ENCODE measurements around the gene ACTG1. TPM values are rescaled to one million over a fixed set of nuclear protein-coding genes. Genes with fewer than 3 reads are reported as not detected.

Gene ACTG1
- total and polyA plus RNA-seq, 2 of the 13 experiments (the other 11 are each of a cell fraction or from before 2014, with no cell fraction given) = 973 to 1,138 TPM

- no peak for TF ChIP-seq AGO1 (IDR thresholded peaks at IDR 0.05; ENCODE audit: low read depth, low read length, poor library complexity, severe bottlenecking)
- TF ChIP-seq NFKB2 (CRISPR knock-in tag; IDR thresholded peaks at IDR 0.05; ENCODE audit: borderline replicate concordance) = no peak
- TF ChIP-seq POLR2A (IDR thresholded peaks at IDR 0.05; ENCODE audit: insufficient read depth in 1 of 2, low read depth in 2 of 2, low read length in 2 of 2) = no peak
- no peak for TF ChIP-seq MXD3 (CRISPR knock-in tag; IDR thresholded peaks at IDR 0.05)
- no peak for TF ChIP-seq ZMYM2 (CRISPR knock-in tag; IDR thresholded peaks at IDR 0.05)
- TF ChIP-seq PBX3 (CRISPR knock-in tag; IDR thresholded peaks at IDR 0.05; ENCODE audit: borderline replicate concordance) = no peak
- no peak for TF ChIP-seq TEAD2 (CRISPR knock-in tag; IDR thresholded peaks at IDR 0.05)
- TF ChIP-seq FOXA3 (CRISPR knock-in tag; IDR thresholded peaks at IDR 0.05) = no peak
- peak; percentile 99 for TF ChIP-seq HNRNPK (IDR thresholded peaks at IDR 0.05; ENCODE audit: low read depth, low read length, poor library complexity, severe bottlenecking)
- no peak for TF ChIP-seq CSRNP2 (CRISPR knock-in tag; conservative IDR thresholded peaks at IDR 0.05; ENCODE audit: low read depth)
- no peak for TF ChIP-seq ZNF160 (CRISPR knock-in tag; IDR thresholded peaks at IDR 0.05)
- no peak for TF ChIP-seq MTF2 (CRISPR knock-in tag; IDR thresholded peaks at IDR 0.05; ENCODE audit: borderline replicate concordance)
- TF ChIP-seq ZMYM3 (CRISPR knock-in tag; IDR thresholded peaks at IDR 0.05) = peak; percentile 57; the same call in 1 of the 2 replicates
- TF ChIP-seq KLF6 (CRISPR knock-in tag; IDR thresholded peaks at IDR 0.05) = no peak
- TF ChIP-seq SP1 (IDR thresholded peaks at IDR 0.05) = no peak
- TF ChIP-seq SP1 (CRISPR knock-in tag; IDR thresholded peaks at IDR 0.05) = no peak
- no peak for TF ChIP-seq ZNF547 (CRISPR knock-in tag; IDR thresholded peaks at IDR 0.05)
- no peak for TF ChIP-seq ZNF75D (CRISPR knock-in tag; IDR thresholded peaks at IDR 0.05; ENCODE audit: borderline replicate concordance)
- TF ChIP-seq ZNF276 (CRISPR knock-in tag; IDR thresholded peaks at IDR 0.05; ENCODE audit: low read depth) = no peak
- TF ChIP-seq TFAP4 (IDR thresholded peaks at IDR 0.05; ENCODE audit: borderline replicate concordance, low read depth) = no peak
- TF ChIP-seq ZUFSP (CRISPR knock-in tag; IDR thresholded peaks at IDR 0.05; ENCODE audit: borderline replicate concordance) = no peak
- no peak for TF ChIP-seq TFDP2 (CRISPR knock-in tag; IDR thresholded peaks at IDR 0.05)
Measured at GRCh38 chr17:81491181-81491581, 21.4 kb downstream of the ACTG1 start (continued).
